Tibial nerve (tissue), 4 donors: Measurements from ENCODE around the gene SRP19.

Experiments used
- EP300 ChIP-seq, 2 donors: sonication (generic); formaldehyde crosslinking; IDR thresholded peaks; one replicate each; pipeline ENCODE4 v1.6.1; 2017; ENCODE audit warnings: antibody characterized with exemption in 2 of 2, mild to moderate bottlenecking in 1 of 2
- POLR2A ChIP-seq, 2 donors: fragments of 450-650 bp; IDR thresholded peaks; one replicate each; pipeline ENCODE4 v1.6.1; 2017; ENCODE audit warnings: antibody characterized with exemption in 2 of 2, mild to moderate bottlenecking in 2 of 2, moderate library complexity in 2 of 2
- TF ChIP-seq, protein P1 (sequence below), 5 experiments: fragments of 200-600 bp in 3 of 5; fragments of 450-650 bp in 2 of 5; sonication (generic) in 3 of 5; IDR thresholded peaks; one replicate each; pipeline ENCODE4 v1.5.1; 2016 to 2019; ENCODE audit warnings: antibody characterized with exemption in 5 of 5, mild to moderate bottlenecking in 3 of 5, moderate library complexity in 2 of 5

DNA sequence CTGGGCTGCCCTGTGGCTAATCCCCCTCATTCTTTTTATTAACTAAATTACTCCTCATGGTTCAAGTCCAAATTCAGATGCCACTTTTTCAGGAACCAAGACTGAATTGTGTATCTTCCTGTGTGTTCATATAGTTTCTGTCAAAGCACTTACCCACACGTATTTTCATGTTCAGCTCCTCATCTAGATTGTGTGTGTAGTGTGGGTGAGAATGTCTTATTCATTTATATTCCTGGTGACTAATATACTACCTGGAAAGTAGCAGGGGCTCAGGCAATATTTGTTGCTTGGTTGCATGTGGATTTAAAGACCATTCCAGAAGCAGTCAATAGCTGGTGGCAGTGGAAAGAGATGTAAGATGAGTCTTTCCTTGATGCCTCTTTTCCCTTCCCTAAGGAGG lies 48.5 kb upstream of the SRP19 start:
- TF ChIP-seq, protein P1, sequence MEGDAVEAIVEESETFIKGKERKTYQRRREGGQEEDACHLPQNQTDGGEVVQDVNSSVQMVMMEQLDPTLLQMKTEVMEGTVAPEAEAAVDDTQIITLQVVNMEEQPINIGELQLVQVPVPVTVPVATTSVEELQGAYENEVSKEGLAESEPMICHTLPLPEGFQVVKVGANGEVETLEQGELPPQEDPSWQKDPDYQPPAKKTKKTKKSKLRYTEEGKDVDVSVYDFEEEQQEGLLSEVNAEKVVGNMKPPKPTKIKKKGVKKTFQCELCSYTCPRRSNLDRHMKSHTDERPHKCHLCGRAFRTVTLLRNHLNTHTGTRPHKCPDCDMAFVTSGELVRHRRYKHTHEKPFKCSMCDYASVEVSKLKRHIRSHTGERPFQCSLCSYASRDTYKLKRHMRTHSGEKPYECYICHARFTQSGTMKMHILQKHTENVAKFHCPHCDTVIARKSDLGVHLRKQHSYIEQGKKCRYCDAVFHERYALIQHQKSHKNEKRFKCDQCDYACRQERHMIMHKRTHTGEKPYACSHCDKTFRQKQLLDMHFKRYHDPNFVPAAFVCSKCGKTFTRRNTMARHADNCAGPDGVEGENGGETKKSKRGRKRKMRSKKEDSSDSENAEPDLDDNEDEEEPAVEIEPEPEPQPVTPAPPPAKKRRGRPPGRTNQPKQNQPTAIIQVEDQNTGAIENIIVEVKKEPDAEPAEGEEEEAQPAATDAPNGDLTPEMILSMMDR (IDR thresholded peaks at IDR 0.05), result no peak
- TF ChIP-seq EP300 (IDR thresholded peaks at IDR 0.05) (no peak), POLR2A (IDR thresholded peaks at IDR 0.05) (no peak)
